Adrenal gland (tissue), 12 donors: Measurements from ENCODE around the gene TNFAIP3. TPM values are rescaled to one million over a fixed set of nuclear protein-coding genes. Genes with fewer than 3 reads are reported as not detected.
A peak's percentile ranks its signal among the peaks of the same experiment; 100 is the strongest.

ENCODE experiments used
- DNase-seq, 7 donors: peaks; one replicate each; pipeline ENCODE4 v3.0.0-alpha.2; 2019 to 2020
- H3K27ac ChIP-seq, 5 donors: fragments of 200-600 bp; sonication (generic) in 4 of 5; 1 replicate in 3 of 5; 2 replicates in 2 of 5; pipeline versions ENCODE4 v1.5.1 to v1.8.0; 2016 to 2020; ENCODE audit warnings: mild to moderate bottlenecking in 1 of 5
- H3K27me3 ChIP-seq: fragments of 200-600 bp; 2 replicates; pipeline ENCODE4 v1.8.0; 2021
- H3K36me3 ChIP-seq, 2 donors: fragments of 200-600 bp; replicated peaks in 1 of 2; 1 replicate in 1 of 2; 2 replicates in 1 of 2; pipeline versions ENCODE4 v1.5.1 to v1.8.0; 2018 to 2022
- H3K4me1 ChIP-seq, 2 donors: fragments of 200-600 bp; replicated peaks in 1 of 2; 1 replicate in 1 of 2; 2 replicates in 1 of 2; pipeline versions ENCODE4 v1.5.1 to v1.8.0; 2018 to 2021
- H3K4me3 ChIP-seq, 4 donors: fragments of 200-600 bp; sonication (generic) in 3 of 4; one replicate each; pipeline ENCODE4 v1.5.1; 2016 to 2018
- H3K9me3 ChIP-seq, 3 donors: fragments of 200-600 bp; sonication (generic) in 1 of 3; replicated peaks in 1 of 3; 1 replicate in 2 of 3; 2 replicates in 1 of 3; pipeline versions ENCODE4 v1.5.1 to v1.8.0; 2016 to 2021
- POLR2A ChIP-seq, 2 donors: fragments of 450-650 bp; IDR thresholded peaks; one replicate each; pipeline ENCODE4 v1.6.1; 2017; ENCODE audit warnings: antibody characterized with exemption in 2 of 2, mild to moderate bottlenecking in 2 of 2, moderate library complexity in 1 of 2
- WGBS, 4 donors: extraction: QIAGEN DNeasy Blood & Tissue Kit in 2 of 4; methylation state at CpG; one replicate each; pipeline versions ENCODE4 v1.1.5 to v1.1.7; 2013 to 2017; 5-methylcytosine and 5-hydroxymethylcytosine counted together
- intact Hi-C, 2 donors: fragments of 100-400 bp; cut with DNase I; formaldehyde crosslinking; loops; one replicate each; pipeline versions ENCODE4 v1.14.1 to v1.15.0; 2022 to 2023
- polyA plus RNA-seq, 3 donors: library from polyadenylated mRNA; stranded (reverse); fragments of 200-250 nt in 2 of 3; fragments of 350-450 nt in 1 of 3; fragmentation: Illumina TruSeq in 1 of 3; extraction: RNeasy Lipid Tissue Mini Kit (QIAGEN cat#74804) in 1 of 3; gene quantifications; one replicate each; pipeline ENCODE4 v1.2.3, GENCODE V29; 2013 to 2014
- total RNA-seq, 9 donors: library from RNA; depleted of rRNA in 4 of 9; stranded (reverse); fragments of >200 nt in 4 of 9; fragments of 120-200 nt in 1 of 9; fragmentation: NEBNext Ultra II Directional in 1 of 9; extraction: Animal tissue kit (Norgen Biotek cat#: 25700) in 1 of 9; gene quantifications; one replicate each; pipeline versions ENCODE4 v1.1.0 to v1.2.4, GENCODE V29; 2013 to 2023
- TF ChIP-seq, protein P1 (sequence below), 6 experiments: fragments of 450-650 bp in 4 of 6; fragments of 200-600 bp in 2 of 6; sonication (generic) in 1 of 6; IDR thresholded peaks; 1 replicate in 5 of 6; 2 replicates in 1 of 6; pipeline versions ENCODE4 v1.5.1 to v1.8.0; 2016 to 2021; ENCODE audit warnings: antibody characterized with exemption in 6 of 6, mild to moderate bottlenecking in 2 of 6, moderate library complexity in 1 of 6
- donor health status: healthy with polysubstance abuse.
- donor health status: Bipolar disorder and iron deficiency.
- donor health status: DM: yes; HTN: yes; CAD: no.
- donor health status: DM: no; HTN: no; CAD: no.
- donor health status: DM: no; HTN: no; CAD: no.
- donor health status: DM: yes; HTN: yes; CAD: no.

TNFAIP3 gene
- total and polyA plus RNA-seq, 12 donors = 5.0 to 29.7 (median 15.2) TPM

DNA sequence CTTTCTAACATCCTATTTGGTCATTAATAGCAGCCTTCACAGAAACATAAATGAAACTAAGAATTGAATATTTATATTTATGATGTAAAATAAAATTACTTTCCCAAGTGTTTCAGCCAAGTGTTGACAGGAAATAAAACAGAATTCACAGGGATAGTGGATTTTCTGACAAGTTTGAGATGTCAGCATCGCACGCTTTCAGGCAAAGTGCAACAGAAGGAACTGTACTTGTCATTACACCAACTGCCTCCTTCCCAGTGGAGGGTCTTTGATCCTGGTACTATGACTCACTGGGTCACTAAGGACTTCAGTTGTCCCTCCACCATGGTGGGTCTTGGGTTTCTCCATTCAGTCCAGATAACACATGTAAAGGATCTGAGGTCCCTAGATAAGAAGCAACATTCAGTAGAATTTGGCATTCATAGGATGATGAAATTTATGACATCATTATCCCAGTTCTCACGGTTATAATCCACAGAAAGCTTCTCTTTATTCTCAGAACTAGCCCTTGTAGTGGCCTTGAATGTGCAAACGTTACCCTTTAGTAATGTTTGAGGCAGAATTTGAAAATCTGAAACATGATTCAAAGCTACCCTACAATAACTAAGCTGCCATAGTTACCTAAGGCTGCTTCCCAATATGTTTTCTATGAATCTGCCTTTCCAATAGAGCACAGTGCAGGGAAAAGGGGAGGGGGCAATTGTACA lies 3.8 kb upstream of the TNFAIP3 start:
- no peak for DNase-seq
- 52 to 58% (median 55%) methylated on average over 4 of the region's 4 CpGs for WGBS, 4 donors
- H3K9me3 ChIP-seq = no peaks in the 10 kb centered on the region
- intact Hi-C loops = loop anchor here in 1 of 2 donors (10.0 kb wide), 1 partner anchor 58 kb away; no protein-coding TSS in a partner anchor
- H3K36me3 ChIP-seq = no peaks in the 10 kb centered on the region
- no peak for TF ChIP-seq POLR2A (IDR thresholded peaks at IDR 0.05)
- TF ChIP-seq, protein P1, sequence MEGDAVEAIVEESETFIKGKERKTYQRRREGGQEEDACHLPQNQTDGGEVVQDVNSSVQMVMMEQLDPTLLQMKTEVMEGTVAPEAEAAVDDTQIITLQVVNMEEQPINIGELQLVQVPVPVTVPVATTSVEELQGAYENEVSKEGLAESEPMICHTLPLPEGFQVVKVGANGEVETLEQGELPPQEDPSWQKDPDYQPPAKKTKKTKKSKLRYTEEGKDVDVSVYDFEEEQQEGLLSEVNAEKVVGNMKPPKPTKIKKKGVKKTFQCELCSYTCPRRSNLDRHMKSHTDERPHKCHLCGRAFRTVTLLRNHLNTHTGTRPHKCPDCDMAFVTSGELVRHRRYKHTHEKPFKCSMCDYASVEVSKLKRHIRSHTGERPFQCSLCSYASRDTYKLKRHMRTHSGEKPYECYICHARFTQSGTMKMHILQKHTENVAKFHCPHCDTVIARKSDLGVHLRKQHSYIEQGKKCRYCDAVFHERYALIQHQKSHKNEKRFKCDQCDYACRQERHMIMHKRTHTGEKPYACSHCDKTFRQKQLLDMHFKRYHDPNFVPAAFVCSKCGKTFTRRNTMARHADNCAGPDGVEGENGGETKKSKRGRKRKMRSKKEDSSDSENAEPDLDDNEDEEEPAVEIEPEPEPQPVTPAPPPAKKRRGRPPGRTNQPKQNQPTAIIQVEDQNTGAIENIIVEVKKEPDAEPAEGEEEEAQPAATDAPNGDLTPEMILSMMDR (IDR thresholded peaks at IDR 0.05) = no peak
- peaks cover 0 to 21% of the 10 kb centered on the region in 2 donors for H3K4me1 ChIP-seq
- peak overlapping the region in 1 of 5 donors; percentile 57 for H3K27ac ChIP-seq
- no peak overlapping the region for H3K4me3 ChIP-seq
- no peaks in the 10 kb centered on the region for H3K27me3 ChIP-seq

DNA sequence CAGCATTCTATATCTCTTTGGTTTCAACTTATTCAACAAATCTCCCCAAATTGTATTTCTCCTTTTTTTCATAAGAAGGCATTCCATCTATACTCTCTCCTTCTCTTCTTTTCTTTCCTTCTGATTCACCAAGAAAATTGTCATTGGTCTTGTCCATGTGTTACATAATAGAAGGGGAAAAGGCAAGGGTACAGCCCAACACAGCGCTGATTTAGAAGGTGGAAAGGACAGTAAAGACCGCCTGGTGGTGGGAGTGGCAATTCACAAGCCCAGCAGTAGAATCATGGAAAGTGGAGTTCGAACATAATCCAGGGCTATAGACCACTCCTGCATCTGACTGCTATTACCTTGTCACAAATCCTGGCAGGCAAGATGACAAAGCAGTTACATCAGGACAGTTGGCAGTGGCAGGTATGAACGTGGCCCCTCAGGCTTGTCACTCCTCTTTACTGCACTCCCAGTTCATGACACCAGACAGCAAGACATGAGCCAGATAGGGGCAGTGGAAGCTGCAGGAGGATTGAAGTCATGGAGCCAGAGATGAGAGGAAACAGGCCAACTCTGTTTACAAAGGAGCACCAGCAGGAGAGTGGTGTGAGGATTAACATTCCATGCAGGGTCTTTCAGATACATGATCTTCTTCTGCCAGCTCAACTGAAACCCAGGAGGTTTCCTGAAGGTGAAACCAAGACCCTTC lies 2.1 kb upstream of the TNFAIP3 start:
- no peak for TF ChIP-seq POLR2A (IDR thresholded peaks at IDR 0.05)
- TF ChIP-seq, protein P1 (IDR thresholded peaks at IDR 0.05) = no peak
- intact Hi-C loops = loop anchor here (5.0 to 10.0 kb wide), 4 partner anchors 60 to 158 kb away; no protein-coding TSS in a partner anchor
- H3K4me3 ChIP-seq = no peak overlapping the region
- WGBS, 4 donors = 88 to 95% (median 90%) methylated on average over 4 of the region's 4 CpGs
- H3K9me3 ChIP-seq = no peaks in the 10 kb centered on the region
- peaks cover 0 to 21% of the 10 kb centered on the region in 2 donors for H3K4me1 ChIP-seq
- no peaks in the 10 kb centered on the region for H3K36me3 ChIP-seq
- H3K27me3 ChIP-seq = no peaks in the 10 kb centered on the region
- DNase-seq = no peak
- no peak overlapping the region for H3K27ac ChIP-seq

DNA sequence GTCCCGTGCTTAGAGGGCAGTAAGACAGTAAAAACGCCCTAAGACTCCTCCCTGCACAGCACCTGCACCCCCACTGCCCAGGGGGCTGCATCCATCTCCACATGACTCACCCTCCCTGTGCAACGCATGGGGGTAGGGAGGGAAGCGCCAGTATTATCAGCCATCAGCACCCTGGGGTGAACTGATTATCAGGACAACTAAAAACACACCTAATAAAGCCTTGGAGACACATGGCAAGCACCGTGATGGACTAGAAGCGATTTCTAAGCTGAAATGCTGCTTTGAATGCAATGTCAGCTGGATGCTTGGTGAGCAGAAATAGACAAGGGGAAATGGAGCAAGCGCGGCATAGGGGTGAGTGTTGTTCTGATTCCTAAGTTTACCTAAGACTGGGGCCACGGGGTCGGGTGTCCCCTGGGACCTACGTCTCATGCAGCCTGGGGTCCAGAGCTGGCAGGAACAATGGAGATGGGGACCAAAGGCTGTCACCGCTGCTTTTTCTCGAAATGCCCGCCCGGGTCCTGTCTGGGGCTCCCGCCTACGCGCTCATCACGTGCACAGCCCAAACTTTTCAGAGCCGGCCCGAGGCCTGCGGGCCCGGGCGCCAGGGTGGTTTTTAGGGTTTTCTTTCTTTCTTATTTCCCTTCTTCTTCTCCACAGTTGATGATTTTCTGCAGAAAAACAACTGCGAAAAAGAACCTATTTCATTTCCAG lies 702 bp upstream of the TNFAIP3 start:
- no peaks in the 10 kb centered on the region for H3K27me3 ChIP-seq
- peak overlapping the region in 2 of 4 donors; percentile 60 to 71 for H3K4me3 ChIP-seq
- TF ChIP-seq, protein P1 (IDR thresholded peaks at IDR 0.05) = no peak
- no peak for TF ChIP-seq POLR2A (IDR thresholded peaks at IDR 0.05)
- 6 to 9% (median 8%) methylated on average over 25 of the region's 25 CpGs for WGBS, 4 donors
- intact Hi-C loops = loop anchor here (5.0 to 10.0 kb wide), 4 partner anchors 62 to 159 kb away; no protein-coding TSS in a partner anchor
- H3K27ac ChIP-seq = peak overlapping the region; percentile 14 to 93 (median 72)
- DNase-seq = peak in 5 of 7 donors; percentile 30 to 79 (median 39)
- no peaks in the 10 kb centered on the region for H3K36me3 ChIP-seq
- H3K9me3 ChIP-seq = no peaks in the 10 kb centered on the region
- H3K4me1 ChIP-seq = peaks cover 0 to 23% of the 10 kb centered on the region in 2 donors
